Bronchial epithelial cell (primary cell): ENCODE data around the gene THRA. TPM values are rescaled to one million over a fixed set of nuclear protein-coding genes. Genes with fewer than 3 reads are reported as not detected.
A peak's percentile ranks its signal among the peaks of the same experiment; 100 is the strongest.

Experiments
- DNase-seq: peaks from one replicate; pipeline ENCODE4 v3.0.0-alpha.2; 2010; ENCODE audit warnings: low read depth
- FAIRE-seq: peaks from 2 replicates; lab custom pipeline; 2011; peaks lifted over from hg19 to GRCh38; lab: Jason Lieb, UNC
- H3K27me3 ChIP-seq: 2 replicates; pipeline ENCODE4 v1.5.1; 2011; ENCODE audit warnings: low read length; ENCODE audit not compliant: control insufficient read depth, insufficient read depth
- H3K36me3 ChIP-seq: 2 replicates; pipeline ENCODE4 v1.5.1; 2011; ENCODE audit warnings: low read length; ENCODE audit not compliant: control insufficient read depth, insufficient read depth
- H3K4me3 ChIP-seq: 2 replicates; pipeline ENCODE4 v1.5.1; 2011; ENCODE audit warnings: mild to moderate bottlenecking, low read depth, low read length, control low read depth
- total RNA-seq: library from RNA; depleted of rRNA; stranded (reverse); fragments of >200 nt; gene quantifications from 2 replicates; pipeline ENCODE4 v1.2.1, GENCODE V29; 2014
- TF ChIP-seq, protein P1 (sequence below): IDR thresholded peaks from 2 replicates; pipeline ENCODE4 v1.5.1; 2011; ENCODE audit warnings: mild to moderate bottlenecking, moderate library complexity, low read length, control low read depth, inconsistent platforms; ENCODE audit not compliant: insufficient read depth, severe bottlenecking

Gene THRA
- total RNA-seq, 1 donor from 2014 or later = 5.8 TPM

DNA sequence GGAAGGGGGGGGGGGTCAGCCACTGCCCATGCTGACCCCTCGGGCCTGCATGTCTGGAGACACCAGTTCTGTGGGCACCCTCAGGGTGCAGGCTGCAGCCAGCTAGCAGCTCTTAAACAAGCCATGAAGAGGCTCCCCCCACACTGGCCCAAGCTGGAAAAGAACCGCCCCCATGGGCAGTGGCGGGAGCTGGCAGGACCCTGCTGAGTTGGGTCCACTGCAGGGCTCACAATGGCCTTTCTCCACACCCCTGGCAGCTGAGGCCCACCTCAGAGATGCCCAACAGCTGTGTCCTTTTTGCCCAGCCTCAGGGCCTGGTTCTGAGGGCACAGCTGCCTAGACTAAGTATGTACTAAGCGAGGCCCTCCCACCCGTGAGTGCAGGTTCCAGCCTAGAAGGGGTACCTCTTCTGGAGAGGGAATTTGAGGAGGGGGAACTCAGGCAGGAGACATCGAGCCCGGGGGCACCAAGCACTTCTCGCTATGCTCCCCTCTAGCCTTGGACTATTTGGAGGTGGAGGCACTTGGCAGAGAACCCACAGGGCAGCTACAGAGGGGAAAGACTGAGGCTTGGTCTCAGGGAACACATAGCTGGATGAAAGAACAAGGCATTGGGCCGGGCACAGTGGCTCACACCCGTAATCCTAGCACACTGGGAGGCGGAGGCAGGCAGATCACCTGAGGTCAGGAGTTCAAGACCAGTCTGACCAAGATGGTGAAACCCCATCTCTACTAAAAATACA lies 3.2 kb downstream of the THRA start:
- no peak for FAIRE-seq
- TF ChIP-seq, protein P1, sequence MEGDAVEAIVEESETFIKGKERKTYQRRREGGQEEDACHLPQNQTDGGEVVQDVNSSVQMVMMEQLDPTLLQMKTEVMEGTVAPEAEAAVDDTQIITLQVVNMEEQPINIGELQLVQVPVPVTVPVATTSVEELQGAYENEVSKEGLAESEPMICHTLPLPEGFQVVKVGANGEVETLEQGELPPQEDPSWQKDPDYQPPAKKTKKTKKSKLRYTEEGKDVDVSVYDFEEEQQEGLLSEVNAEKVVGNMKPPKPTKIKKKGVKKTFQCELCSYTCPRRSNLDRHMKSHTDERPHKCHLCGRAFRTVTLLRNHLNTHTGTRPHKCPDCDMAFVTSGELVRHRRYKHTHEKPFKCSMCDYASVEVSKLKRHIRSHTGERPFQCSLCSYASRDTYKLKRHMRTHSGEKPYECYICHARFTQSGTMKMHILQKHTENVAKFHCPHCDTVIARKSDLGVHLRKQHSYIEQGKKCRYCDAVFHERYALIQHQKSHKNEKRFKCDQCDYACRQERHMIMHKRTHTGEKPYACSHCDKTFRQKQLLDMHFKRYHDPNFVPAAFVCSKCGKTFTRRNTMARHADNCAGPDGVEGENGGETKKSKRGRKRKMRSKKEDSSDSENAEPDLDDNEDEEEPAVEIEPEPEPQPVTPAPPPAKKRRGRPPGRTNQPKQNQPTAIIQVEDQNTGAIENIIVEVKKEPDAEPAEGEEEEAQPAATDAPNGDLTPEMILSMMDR = no peak
- Histone ChIP-seq H3K27me3 (peaks cover 2% of the 10 kb centered on the region), H3K4me3 (no peak overlapping the region), H3K36me3 (no peaks in the 10 kb centered on the region)
- DNase-seq = no peak

DNA sequence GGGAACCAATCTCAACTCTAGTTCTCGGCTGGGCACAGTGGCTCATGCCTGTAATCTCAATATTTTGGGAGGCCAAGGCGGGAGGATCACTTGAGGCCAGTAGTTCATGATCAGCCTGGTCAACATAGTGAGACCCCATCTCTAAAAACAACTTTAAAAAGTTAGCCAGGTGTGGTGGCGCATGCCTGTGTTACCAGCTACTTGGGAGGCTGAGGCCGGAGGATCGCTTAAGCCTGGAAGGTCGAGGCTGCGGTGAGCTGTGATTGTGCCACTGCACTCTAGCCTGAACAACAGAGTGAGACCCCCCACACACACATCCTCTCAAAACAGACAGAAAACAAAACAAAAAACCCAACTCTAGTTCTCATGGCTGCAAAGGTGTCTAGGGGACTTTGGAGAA lies 4.9 kb downstream of the THRA start:
- DNase-seq = no peak
- H3K4me3 ChIP-seq = no peak overlapping the region
- no peaks in the 10 kb centered on the region for H3K36me3 ChIP-seq
- no peaks in the 10 kb centered on the region for H3K27me3 ChIP-seq
- TF ChIP-seq, protein P1 = no peak
- FAIRE-seq = no peak

DNA sequence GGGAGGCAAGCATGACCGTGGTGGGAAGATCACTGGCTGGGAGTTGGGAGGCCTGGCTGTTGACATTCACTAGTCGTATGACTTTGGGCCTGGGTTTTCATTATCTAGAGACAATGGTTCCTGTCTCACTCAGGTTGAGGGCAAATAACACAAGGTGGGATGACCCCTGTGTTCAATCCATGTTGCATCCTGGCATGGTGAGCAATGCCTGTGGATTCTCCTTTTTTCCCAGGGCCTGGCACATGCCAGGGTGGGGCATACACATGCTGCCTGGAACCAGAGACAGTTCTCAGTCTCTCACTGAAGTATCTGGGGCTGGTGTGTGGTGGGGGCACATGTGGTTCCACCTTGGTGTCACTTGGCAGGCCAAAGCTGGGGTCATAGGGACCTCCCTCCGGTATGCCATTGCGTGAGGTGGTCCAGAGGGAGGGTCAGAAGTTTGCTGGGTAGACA lies 5.4 kb downstream of the THRA start:
- peaks cover under 1% of the 10 kb centered on the region for H3K27me3 ChIP-seq
- TF ChIP-seq, protein P1 = no peak
- DNase-seq = no peak
- H3K4me3 ChIP-seq = no peak overlapping the region
- FAIRE-seq = no peak
- H3K36me3 ChIP-seq = no peaks in the 10 kb centered on the region

DNA sequence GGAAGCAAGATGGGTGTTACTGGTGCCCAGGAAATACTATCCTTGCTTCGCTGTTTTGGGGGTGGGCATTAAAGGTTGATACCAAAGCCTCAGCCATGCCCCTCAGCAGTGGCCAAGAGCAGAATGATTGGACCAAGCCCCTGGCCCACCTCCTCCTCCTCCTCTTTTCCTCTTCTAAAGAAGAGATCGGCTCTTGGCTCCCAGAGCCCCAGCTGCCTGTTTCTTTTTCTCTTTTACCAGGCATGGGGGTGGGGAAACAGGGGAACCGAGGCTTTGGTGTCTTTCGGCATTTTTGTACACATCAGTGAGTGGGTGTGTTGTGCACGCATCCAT lies 5.8 kb downstream of the THRA start:
- Histone ChIP-seq H3K4me3 (peak overlapping the region; percentile 1), H3K27me3 (peaks cover 2% of the 10 kb centered on the region), H3K36me3 (no peaks in the 10 kb centered on the region)
- no peak for DNase-seq
- no peak for FAIRE-seq
- TF ChIP-seq, protein P1 = no peak

DNA sequence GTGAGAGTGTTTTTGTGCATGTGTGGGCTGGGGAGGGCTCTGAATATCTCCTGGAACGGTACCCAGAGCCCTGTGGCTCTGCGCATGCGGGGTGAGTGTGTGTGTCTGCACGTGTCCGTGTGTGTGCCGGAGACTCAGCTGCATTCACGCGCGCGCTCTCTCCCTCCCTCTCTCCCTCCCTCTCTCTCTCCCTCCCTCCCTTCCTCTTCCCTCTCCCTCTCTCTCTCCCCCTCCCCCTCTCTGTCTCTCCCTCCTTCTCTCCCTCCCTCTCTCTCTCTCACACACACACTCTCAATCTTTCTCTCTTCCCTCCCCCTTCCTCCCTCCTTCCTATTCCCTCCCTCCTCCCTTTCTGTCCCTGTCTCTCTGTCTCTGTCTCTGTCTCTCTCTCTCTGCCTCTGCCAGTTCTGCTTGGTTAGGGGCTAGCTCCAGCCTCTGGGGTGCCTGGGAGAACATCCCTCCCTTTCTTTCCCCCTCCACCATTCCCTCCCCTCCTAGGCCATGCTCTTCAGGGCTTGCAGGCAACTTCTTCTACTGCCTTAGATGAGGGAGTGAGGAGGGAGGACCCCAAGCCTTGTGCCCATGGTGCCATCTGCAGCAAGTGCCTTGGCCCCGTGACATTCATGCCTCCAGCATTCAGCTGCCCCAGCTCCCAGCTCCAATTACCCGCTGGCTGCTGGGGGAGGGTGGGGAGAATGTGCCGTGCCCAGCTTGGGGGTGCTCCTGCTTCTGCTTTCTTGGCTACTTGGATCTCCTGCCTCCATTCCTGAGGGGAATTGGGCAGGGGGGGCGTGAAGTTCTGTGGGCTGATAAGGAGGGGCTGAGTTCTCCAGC lies 6.4 kb downstream of the THRA start:
- H3K27me3 ChIP-seq = peaks cover 2% of the 10 kb centered on the region
- no peaks in the 10 kb centered on the region for H3K36me3 ChIP-seq
- FAIRE-seq = no peak
- TF ChIP-seq, protein P1 = no peak
- DNase-seq = peak; percentile 26
- H3K4me3 ChIP-seq = peak overlapping the region; percentile 1
